ENCODE results near the gene FAT1. TPM values are rescaled to one million over a fixed set of nuclear protein-coding genes. Genes with fewer than 3 reads are reported as not detected.

FAT1 gene
- total RNA-seq, 4 donors from 2014 or later, result 321 to 477 (median 380) TPM

DNA sequence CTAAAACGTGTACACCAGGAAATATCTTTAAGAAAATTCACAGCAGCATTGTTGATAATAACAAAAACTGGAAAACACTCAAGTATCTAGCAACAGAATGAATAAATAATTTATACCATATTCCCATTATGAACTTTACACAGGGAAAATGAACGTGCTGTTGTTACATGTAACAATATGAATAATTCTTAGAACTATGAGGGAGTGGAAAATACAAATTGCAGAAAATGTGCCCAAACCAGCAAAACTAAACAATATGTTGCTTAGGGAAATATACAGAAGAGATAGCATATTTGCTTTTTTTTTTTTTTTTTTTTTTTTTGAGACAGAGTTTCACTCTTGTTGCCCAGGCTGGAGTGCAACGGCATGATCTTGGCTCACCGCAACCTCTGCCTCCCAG is 14.8 kb upstream of the FAT1 start:
- H3K4me1 ChIP-seq, result peaks cover 0 to 19% (median 12%) of the 10 kb centered on the region in 4 donors
- 66 to 71% methylated on average over 4 of the region's 4 CpGs for WGBS, 2 donors (ENCODE audit: low coverage in 1 of 2)
- H3K36me3 ChIP-seq, result no peaks in the 10 kb centered on the region
- intact Hi-C loops (cut with DNase I; ENCODE audit: low total_unique reads) (no loop called here), in situ Hi-C loops (cut with MboI; ENCODE audit: low pct_ligation_motif_present in 1 of 4, low pct_unique_long_range_greater_than_20kb in 1 of 4, low sequenced_read_pairs in 3 of 4) (loop anchor here (25.0 kb wide), 1 partner anchor 199 kb away; no protein-coding TSS in a partner anchor)
- no peak overlapping the region for H3K27ac ChIP-seq
- DNase-seq, result no peak
- no peaks in the 10 kb centered on the region for H3K9me3 ChIP-seq
- no peaks in the 10 kb centered on the region for H3K27me3 ChIP-seq
- TF ChIP-seq, protein P1, sequence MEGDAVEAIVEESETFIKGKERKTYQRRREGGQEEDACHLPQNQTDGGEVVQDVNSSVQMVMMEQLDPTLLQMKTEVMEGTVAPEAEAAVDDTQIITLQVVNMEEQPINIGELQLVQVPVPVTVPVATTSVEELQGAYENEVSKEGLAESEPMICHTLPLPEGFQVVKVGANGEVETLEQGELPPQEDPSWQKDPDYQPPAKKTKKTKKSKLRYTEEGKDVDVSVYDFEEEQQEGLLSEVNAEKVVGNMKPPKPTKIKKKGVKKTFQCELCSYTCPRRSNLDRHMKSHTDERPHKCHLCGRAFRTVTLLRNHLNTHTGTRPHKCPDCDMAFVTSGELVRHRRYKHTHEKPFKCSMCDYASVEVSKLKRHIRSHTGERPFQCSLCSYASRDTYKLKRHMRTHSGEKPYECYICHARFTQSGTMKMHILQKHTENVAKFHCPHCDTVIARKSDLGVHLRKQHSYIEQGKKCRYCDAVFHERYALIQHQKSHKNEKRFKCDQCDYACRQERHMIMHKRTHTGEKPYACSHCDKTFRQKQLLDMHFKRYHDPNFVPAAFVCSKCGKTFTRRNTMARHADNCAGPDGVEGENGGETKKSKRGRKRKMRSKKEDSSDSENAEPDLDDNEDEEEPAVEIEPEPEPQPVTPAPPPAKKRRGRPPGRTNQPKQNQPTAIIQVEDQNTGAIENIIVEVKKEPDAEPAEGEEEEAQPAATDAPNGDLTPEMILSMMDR (IDR thresholded peaks at IDR 0.05), result no peak
- TF ChIP-seq POLR2AphosphoS5 (IDR thresholded peaks at IDR 0.05) (no peak), POLR2A (IDR thresholded peaks at IDR 0.05) (no peak), EP300 (IDR thresholded peaks at IDR 0.05; ENCODE audit: low read depth) (no peak)
- H3K4me3 ChIP-seq, result no peak overlapping the region

DNA sequence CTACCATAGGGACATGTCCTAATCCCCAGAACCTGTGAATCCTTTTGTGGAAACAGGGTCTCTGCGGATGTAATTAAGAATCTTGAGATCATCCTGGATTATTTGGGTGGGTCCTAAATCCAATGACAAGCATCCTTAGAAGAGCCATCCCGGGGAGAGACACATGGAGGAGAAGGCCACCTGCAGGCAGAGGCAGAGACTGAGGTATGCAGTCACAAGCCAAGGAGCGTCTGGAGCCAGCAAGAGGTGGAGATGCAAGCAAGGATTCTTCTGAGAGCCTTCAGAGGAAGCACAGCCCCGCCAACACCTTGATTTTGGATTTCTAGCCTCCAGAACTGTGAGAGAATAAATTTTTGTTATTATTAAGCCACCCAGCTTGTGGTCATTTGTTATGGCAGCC is 13.8 kb upstream of the FAT1 start:
- intact Hi-C loops (cut with DNase I; ENCODE audit: low total_unique reads) (no loop called here), in situ Hi-C loops (cut with MboI; ENCODE audit: low pct_ligation_motif_present in 1 of 4, low pct_unique_long_range_greater_than_20kb in 1 of 4, low sequenced_read_pairs in 3 of 4) (loop anchor here (25.0 kb wide), 1 partner anchor 200 kb away; no protein-coding TSS in a partner anchor)
- no peaks in the 10 kb centered on the region for H3K27me3 ChIP-seq
- no peak overlapping the region for H3K4me3 ChIP-seq
- TF ChIP-seq POLR2AphosphoS5 (IDR thresholded peaks at IDR 0.05) (no peak), EP300 (IDR thresholded peaks at IDR 0.05; ENCODE audit: low read depth) (no peak)
- TF ChIP-seq, protein P1 (IDR thresholded peaks at IDR 0.05), result no peak
- H3K36me3 ChIP-seq, result no peaks in the 10 kb centered on the region
- peaks cover 0 to 19% (median 12%) of the 10 kb centered on the region in 4 donors for H3K4me1 ChIP-seq
- WGBS, 2 donors (ENCODE audit: low coverage in 1 of 2), result 91 to 94% methylated on average over 3 to 4 of the region's 4 CpGs
- DNase-seq, result no peak
- H3K27ac ChIP-seq, result no peak overlapping the region
- H3K9me3 ChIP-seq, result no peaks in the 10 kb centered on the region

DNA sequence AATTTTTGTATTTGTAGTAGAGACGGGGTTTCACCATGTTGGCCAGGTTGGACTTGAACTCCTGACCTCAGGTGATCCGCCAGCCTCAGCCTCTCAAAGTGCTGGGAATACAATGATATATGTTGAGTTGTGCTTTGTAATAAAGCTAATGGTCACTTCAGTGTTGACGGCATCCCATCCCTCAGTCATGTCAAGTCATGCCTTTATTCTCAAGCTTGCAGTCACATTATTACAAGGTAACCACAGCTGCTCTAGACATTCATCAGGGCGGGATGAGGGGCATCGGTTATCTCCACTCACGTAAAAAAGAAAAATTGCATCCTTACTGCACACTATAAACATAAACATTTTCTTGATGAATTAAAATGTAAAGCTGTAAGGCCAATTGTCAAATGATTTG is 12.8 kb upstream of the FAT1 start:
- H3K9me3 ChIP-seq, result no peaks in the 10 kb centered on the region
- H3K36me3 ChIP-seq, result no peaks in the 10 kb centered on the region
- intact Hi-C loops (cut with DNase I; ENCODE audit: low total_unique reads) (no loop called here), in situ Hi-C loops (cut with MboI; ENCODE audit: low pct_ligation_motif_present in 1 of 4, low pct_unique_long_range_greater_than_20kb in 1 of 4, low sequenced_read_pairs in 3 of 4) (loop anchor here (25.0 kb wide), 1 partner anchor 201 kb away; no protein-coding TSS in a partner anchor)
- no peak for DNase-seq
- H3K4me1 ChIP-seq, result peaks cover 0 to 19% (median 12%) of the 10 kb centered on the region in 4 donors
- TF ChIP-seq, protein P1 (IDR thresholded peaks at IDR 0.05), result no peak
- no peak for TF ChIP-seq POLR2A (IDR thresholded peaks at IDR 0.05)
- no peak for TF ChIP-seq POLR2AphosphoS5 (IDR thresholded peaks at IDR 0.05)
- no peak overlapping the region for H3K27ac ChIP-seq
- no peak overlapping the region for H3K4me3 ChIP-seq
- WGBS, 2 donors (ENCODE audit: low coverage in 1 of 2), result 92 to 100% methylated on average over 4 to 6 of the region's 6 CpGs
- no peaks in the 10 kb centered on the region for H3K27me3 ChIP-seq

DNA sequence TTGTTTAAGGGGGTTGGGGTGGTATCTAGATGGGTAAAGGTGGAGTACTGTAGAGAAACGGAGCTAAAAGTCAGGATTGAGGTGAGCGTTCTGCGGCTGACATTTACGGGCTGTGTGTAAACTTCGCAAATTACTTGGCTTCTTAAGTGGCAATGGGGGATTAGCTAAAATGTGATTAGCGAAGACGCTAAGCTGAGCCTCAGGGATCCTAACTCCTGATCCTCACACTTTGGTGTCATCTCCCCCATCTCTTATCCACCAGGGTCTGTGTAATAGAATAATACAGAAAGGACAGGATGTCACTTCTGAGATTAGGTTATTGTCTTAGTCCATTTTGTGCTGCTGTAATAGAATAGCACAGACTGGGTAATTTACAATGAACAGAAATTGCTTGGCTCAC is 10.6 kb upstream of the FAT1 start:
- WGBS, 2 donors (ENCODE audit: low coverage in 1 of 2), result 88 to 91% methylated on average over 6 to 7 of the region's 7 CpGs
- Histone ChIP-seq H3K4me1 (peaks cover 0 to 19% (median 3%) of the 10 kb centered on the region in 4 donors), H3K27ac (no peak overlapping the region), H3K27me3 (no peaks in the 10 kb centered on the region), H3K4me3 (no peak overlapping the region), H3K9me3 (no peaks in the 10 kb centered on the region), H3K36me3 (no peaks in the 10 kb centered on the region)
- no peak for DNase-seq
- TF ChIP-seq POLR2AphosphoS5 (IDR thresholded peaks at IDR 0.05), result no peak
- TF ChIP-seq POLR2A (IDR thresholded peaks at IDR 0.05), result no peak
- TF ChIP-seq, protein P1 (IDR thresholded peaks at IDR 0.05), result no peak
- no peak for TF ChIP-seq EP300 (IDR thresholded peaks at IDR 0.05; ENCODE audit: low read depth)
- intact Hi-C loops (cut with DNase I; ENCODE audit: low total_unique reads), result no loop called here
- in situ Hi-C loops (cut with MboI; ENCODE audit: low pct_ligation_motif_present in 1 of 4, low pct_unique_long_range_greater_than_20kb in 1 of 4, low sequenced_read_pairs in 3 of 4), result loop anchor here (25.0 kb wide), 1 partner anchor 203 kb away; no protein-coding TSS in a partner anchor
